K562 (cell line): Measurements from ENCODE around the gene LAMA1. TPM values are rescaled to one million over a fixed set of nuclear protein-coding genes. Genes with fewer than 3 reads are reported as not detected.
A peak's percentile ranks its signal among the peaks of the same experiment; 100 is the strongest.

Experiments
- CBFA2T3 ChIP-seq: fragments of 450-650 bp; IDR thresholded peaks from 2 replicates; pipeline ENCODE4 v1.6.1; 2017
- CC2D1A ChIP-seq: fragments of 450-650 bp; IDR thresholded peaks from 2 replicates; pipeline ENCODE4 v1.6.1; 2017; ENCODE audit warnings: mild to moderate bottlenecking
- E2F3 ChIP-seq: fragments of 250-450 bp; sonication (Bioruptor Pico); IDR thresholded peaks from 2 replicates; pipeline ENCODE4 v1.4.0; 2020; ENCODE audit warnings: mild to moderate bottlenecking
- E2F6 ChIP-seq, 2 experiments: IDR thresholded peaks; 2 replicates each; pipeline ENCODE4 v1.6.1; 2011; ENCODE audit warnings: borderline replicate concordance in 1 of 2, control low read depth in 1 of 2, low read depth in 1 of 2, low read length in 1 of 2, mild to moderate bottlenecking in 1 of 2, mixed read lengths in 1 of 2, moderate library complexity in 1 of 2; ENCODE audit not compliant: insufficient read depth in 1 of 2, insufficient read length in 1 of 2, poor library complexity in 1 of 2, severe bottlenecking in 1 of 2; ENCODE audit errors: extremely low read depth in 1 of 2
- GABPA ChIP-seq: fragments of 200-800 bp; sonication (Bioruptor generic); conservative IDR thresholded peaks from 2 replicates; pipeline ENCODE4 v1.6.1; 2016; ENCODE audit warnings: low read depth, missing genetic modification characterization, missing compliant biosample characterization
- GABPB1 ChIP-seq: sonication (generic); formaldehyde crosslinking; IDR thresholded peaks from 2 replicates; pipeline ENCODE4 v1.8.0; 2022; ENCODE audit warnings: mild to moderate bottlenecking, missing genetic modification reagents
- HDAC8 ChIP-seq: fragments of 450-650 bp; IDR thresholded peaks from 2 replicates; pipeline ENCODE4 v1.6.1; 2016; ENCODE audit warnings: mild to moderate bottlenecking, missing genetic modification characterization, moderate library complexity, missing compliant biosample characterization
- JUN ChIP-seq, 2 experiments: sonication (generic) in 1 of 2; formaldehyde crosslinking in 1 of 2; IDR thresholded peaks; 2 replicates each; pipeline versions ENCODE4 v1.6.1 to v1.8.0; 2012 to 2022; ENCODE audit warnings: borderline replicate concordance in 2 of 2, mild to moderate bottlenecking in 2 of 2, improper control_type of control experiment in 1 of 2, low read depth in 1 of 2, low read length in 1 of 2, missing genetic modification reagents in 1 of 2
- KLF1 ChIP-seq: fragments of 450-650 bp; IDR thresholded peaks from 2 replicates; pipeline ENCODE4 v1.6.1; 2016; ENCODE audit warnings: missing genetic modification characterization, missing compliant biosample characterization
- MAZ ChIP-seq, 2 experiments: fragments of 450-650 bp in 1 of 2; sonication (generic) in 1 of 2; formaldehyde crosslinking; IDR thresholded peaks in 1 of 2; conservative IDR thresholded peaks in 1 of 2; 2 replicates each; pipeline versions ENCODE4 v1.4.0 to v1.5.0; 2020; ENCODE audit warnings: mild to moderate bottlenecking in 1 of 2, missing genetic modification reagents in 1 of 2
- MYBL2 ChIP-seq, 2 experiments: fragments of 450-650 bp in 1 of 2; sonication (generic) in 1 of 2; formaldehyde crosslinking in 1 of 2; IDR thresholded peaks; 2 replicates each; pipeline versions ENCODE4 v1.6.1 to v1.8.1; 2017 to 2022; ENCODE audit warnings: borderline replicate concordance in 1 of 2, inconsistent platforms in 1 of 2, low read depth in 1 of 2, mild to moderate bottlenecking in 1 of 2, missing genetic modification reagents in 1 of 2, moderate library complexity in 1 of 2
- NFRKB ChIP-seq: fragments of 450-650 bp; IDR thresholded peaks from 2 replicates; pipeline ENCODE4 v1.6.1; 2016; ENCODE audit warnings: low read depth
- NR2C1 ChIP-seq, 2 experiments: fragments of 450-650 bp; IDR thresholded peaks; 2 replicates each; pipeline ENCODE4 v1.6.1; 2017; ENCODE audit warnings: mild to moderate bottlenecking in 2 of 2, antibody characterized with exemption in 1 of 2, inconsistent platforms in 1 of 2, missing compliant biosample characterization in 1 of 2, missing genetic modification characterization in 1 of 2
- POLR2G ChIP-seq: fragments of 200-400 bp; formaldehyde crosslinking; IDR thresholded peaks from 2 replicates; pipeline ENCODE4 v1.6.1; 2017; ENCODE audit warnings: low read depth, mild to moderate bottlenecking, antibody characterized with exemption, low read length, moderate library complexity
- POLR2H ChIP-seq: IDR thresholded peaks from 2 replicates; pipeline ENCODE4 v1.6.1; 2016; ENCODE audit warnings: missing genetic modification characterization, low read depth, mild to moderate bottlenecking, control low read depth, missing compliant biosample characterization, moderate library complexity
- SUPT5H ChIP-seq: fragments of 450-650 bp; IDR thresholded peaks from 2 replicates; pipeline ENCODE4 v1.6.1; 2016
- TAF1 ChIP-seq: IDR thresholded peaks from 2 replicates; pipeline ENCODE4 v1.6.1; 2011; ENCODE audit warnings: mild to moderate bottlenecking, low read length, moderate library complexity; ENCODE audit not compliant: insufficient read depth, control insufficient read depth, severe bottlenecking; ENCODE audit errors: extremely low read depth
- TRIM24 ChIP-seq, 2 experiments: fragments of 450-650 bp; IDR thresholded peaks; 2 replicates each; pipeline ENCODE4 v1.6.1; 2016
- ZFPM2 ChIP-seq: fragments of 250-450 bp; sonication (Bioruptor Pico); IDR thresholded peaks from 2 replicates; pipeline ENCODE4 v1.5.1; 2022; ENCODE audit warnings: mild to moderate bottlenecking
- ZNF57 ChIP-seq: fragments of 450-650 bp; formaldehyde crosslinking; IDR thresholded peaks from 2 replicates; pipeline ENCODE4 v1.4.0; 2020; ENCODE audit warnings: mild to moderate bottlenecking, moderate library complexity
- ZNF830 ChIP-seq: fragments of 250-450 bp; sonication (Bioruptor Pico); IDR thresholded peaks from 2 replicates; pipeline ENCODE4 v1.5.0; 2021; ENCODE audit warnings: mild to moderate bottlenecking
- polyA plus RNA-seq, 8 experiments: library from polyadenylated mRNA; depleted of rRNA in 4 of 8; stranded (reverse) in 5 of 8; unstranded in 3 of 8; fragments of >200 nt; fragmentation: Nextera tagmentation in 2 of 8; fragmentation: Illumina TruSeq in 1 of 8; extraction: Ambion mirVana in 2 of 8; extraction: Trizol in 1 of 8; gene quantifications; 2 replicates each; pipeline versions ENCODE4 v1.2.1 to v1.2.3, GENCODE V29; 2011 to 2014; ENCODE audit warnings: inconsistent platforms in 1 of 8, missing spikeins in 1 of 8
- total RNA-seq, 7 experiments: library from RNA; depleted of rRNA in 6 of 7; stranded (reverse); fragments of >200 nt in 6 of 7; fragmentation: Illumina TruSeq in 2 of 7; extraction: Trizol in 2 of 7; gene quantifications; 2 replicates each; pipeline versions ENCODE4 v1.2.1 to v1.2.3, GENCODE V29; 2011 to 2021; ENCODE audit warnings: low replicate concordance in 1 of 7
- TF ChIP-seq, protein P1 (sequence below): fragments of 200-800 bp; sonication (Bioruptor generic); IDR thresholded peaks from 2 replicates; pipeline ENCODE4 v1.6.1; 2017; ENCODE audit warnings: missing genetic modification characterization, missing compliant biosample characterization

LAMA1 gene
- total and polyA plus RNA-seq, 9 of the 15 experiments (the other 6 are each of a cell fraction or from before 2014, with no cell fraction given), result 0.04 TPM; not detected in 8

DNA sequence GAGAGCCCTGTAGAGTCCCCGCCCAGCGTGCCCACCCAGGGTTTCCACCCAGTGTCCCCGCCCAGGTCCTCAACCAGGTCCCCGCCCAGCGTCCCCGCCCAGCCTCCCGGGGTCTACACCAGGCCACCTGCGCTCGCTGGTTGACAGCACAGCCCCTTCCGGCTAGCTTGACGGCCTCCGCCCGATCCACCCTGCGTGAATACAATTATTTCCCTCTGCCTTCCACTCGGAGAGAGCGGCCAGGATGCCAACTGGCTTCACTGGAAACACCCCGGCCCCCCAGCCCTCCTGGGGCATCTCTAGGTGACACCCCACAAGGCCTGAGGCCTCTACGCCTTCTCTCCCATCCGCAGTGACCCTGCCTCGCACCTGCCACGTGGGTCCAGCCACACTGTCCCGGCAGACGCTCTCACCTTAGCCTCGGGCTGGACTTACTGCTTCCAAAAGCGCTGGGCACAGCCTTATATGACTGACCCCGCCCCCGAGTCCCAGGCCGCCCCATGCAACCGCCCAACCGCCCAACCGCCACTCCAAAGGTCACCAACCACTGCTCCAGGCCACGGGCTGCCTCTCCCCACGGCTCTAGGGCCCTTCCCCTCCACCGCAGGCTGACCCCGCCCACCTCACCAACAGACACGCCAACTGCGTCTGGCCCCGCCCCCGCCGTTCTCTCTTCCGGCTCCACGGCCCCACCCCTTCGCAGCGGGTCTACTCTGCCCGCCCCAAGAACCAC, 188.1 kb downstream of the LAMA1 start (continued):
- TF ChIP-seq KLF1 (tag) (peak; percentile 67; the same call in 1 of the 2 replicates), GABPA (peak; percentile 61), HDAC8 (tag) (no peak), SUPT5H (peak; percentile 53; the same call in 1 of the 2 replicates), GABPB1 (CRISPR knock-in tag) (0 out of 2 replicates have a peak, but pooled peaks have one; percentile 36), E2F3 (CRISPR knock-in tag) (peak; percentile 61; the same call in 1 of the 2 replicates), E2F6 (IDR thresholded peaks at IDR 0.05; ENCODE audit: borderline replicate concordance in 1 of 2, extremely low read depth in 1 of 2, insufficient read depth in 1 of 2, insufficient read length in 1 of 2, low read depth in 1 of 2, low read length in 1 of 2, poor library complexity in 1 of 2, severe bottlenecking in 1 of 2) (peak; percentile 57 to 58), POLR2H (tag) (peak; percentile 39; the same call in 1 of the 2 replicates), TAF1 (peak; percentile 15), CBFA2T3 (0 out of 2 replicates have a peak, but pooled peaks have one; percentile 4), ZNF830 (CRISPR knock-in tag) (0 out of 2 replicates have a peak, but pooled peaks have one; percentile 78), NR2C1 (IDR thresholded peaks at IDR 0.05) (peak; percentile 73; the same call in 1 of the 2 replicates), NR2C1 (tag; IDR thresholded peaks at IDR 0.05) (peak; percentile 78; the same call in 1 of the 2 replicates), MYBL2 (IDR thresholded peaks at IDR 0.05; ENCODE audit: low read depth) (peak; percentile 75), MYBL2 (CRISPR knock-in tag; IDR thresholded peaks at IDR 0.05; ENCODE audit: borderline replicate concordance) (no peak), NFRKB (peak; percentile 52; the same call in 1 of the 2 replicates), TRIM24 (IDR thresholded peaks at IDR 0.05) (no peak; a peak in 1 of 4 replicates), JUN (IDR thresholded peaks at IDR 0.05; ENCODE audit: borderline replicate concordance, low read depth, low read length) (no peak), JUN (CRISPR knock-in tag; IDR thresholded peaks at IDR 0.05; ENCODE audit: borderline replicate concordance) (no peak), MAZ (CRISPR knock-in tag; conservative IDR thresholded peaks at IDR 0.05 in 1 of 2, IDR thresholded peaks at IDR 0.05 in 1 of 2) (peak; percentile 55 to 63), ZFPM2 (CRISPR knock-in tag) (0 out of 2 replicates have a peak, but pooled peaks have one; percentile 46), CC2D1A (0 out of 2 replicates have a peak, but pooled peaks have one; percentile 18), POLR2G (peak; percentile 88), ZNF57 (CRISPR knock-in tag) (0 out of 2 replicates have a peak, but pooled peaks have one; percentile 64)
- TF ChIP-seq, protein P1, sequence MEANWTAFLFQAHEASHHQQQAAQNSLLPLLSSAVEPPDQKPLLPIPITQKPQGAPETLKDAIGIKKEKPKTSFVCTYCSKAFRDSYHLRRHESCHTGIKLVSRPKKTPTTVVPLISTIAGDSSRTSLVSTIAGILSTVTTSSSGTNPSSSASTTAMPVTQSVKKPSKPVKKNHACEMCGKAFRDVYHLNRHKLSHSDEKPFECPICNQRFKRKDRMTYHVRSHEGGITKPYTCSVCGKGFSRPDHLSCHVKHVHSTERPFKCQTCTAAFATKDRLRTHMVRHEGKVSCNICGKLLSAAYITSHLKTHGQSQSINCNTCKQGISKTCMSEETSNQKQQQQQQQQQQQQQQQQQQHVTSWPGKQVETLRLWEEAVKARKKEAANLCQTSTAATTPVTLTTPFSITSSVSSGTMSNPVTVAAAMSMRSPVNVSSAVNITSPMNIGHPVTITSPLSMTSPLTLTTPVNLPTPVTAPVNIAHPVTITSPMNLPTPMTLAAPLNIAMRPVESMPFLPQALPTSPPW, result 0 out of 2 replicates have a peak, but pooled peaks have one; percentile 62
